NCI-H82 (cell line): ENCODE results near the gene APCDD1L.
"Not testable (repeated sequence)": the region's sequence is repeated elsewhere in the genome, so short reads cannot be mapped to it uniquely, and the experiment has no call there.

Source experiments
- DNase-seq: peaks from one replicate; lab custom pipeline; 2025; lab: John Stamatoyannopoulos, UW

Gene APCDD1L

DNA sequence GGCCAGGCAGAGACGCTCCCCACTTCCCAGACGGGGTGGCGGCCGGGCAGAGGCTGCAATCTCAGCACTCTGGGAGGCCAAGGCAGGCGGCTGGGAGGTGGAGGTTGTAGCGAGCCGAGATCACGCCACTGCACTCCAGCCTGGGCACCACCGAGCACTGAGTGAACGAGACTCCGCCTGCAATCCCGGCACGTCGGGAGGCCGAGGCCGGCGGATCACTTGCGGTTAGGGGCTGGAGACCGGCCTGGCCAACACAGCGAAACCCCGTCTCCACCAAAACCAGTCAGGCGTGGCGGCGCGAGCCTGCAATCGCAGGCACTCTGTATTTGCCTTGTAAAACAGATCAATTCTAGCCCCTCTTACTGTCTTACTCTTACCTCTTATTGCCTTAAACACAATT, 100.4 kb downstream of the APCDD1L start:
- DNase-seq = not testable (repeated sequence)

DNA sequence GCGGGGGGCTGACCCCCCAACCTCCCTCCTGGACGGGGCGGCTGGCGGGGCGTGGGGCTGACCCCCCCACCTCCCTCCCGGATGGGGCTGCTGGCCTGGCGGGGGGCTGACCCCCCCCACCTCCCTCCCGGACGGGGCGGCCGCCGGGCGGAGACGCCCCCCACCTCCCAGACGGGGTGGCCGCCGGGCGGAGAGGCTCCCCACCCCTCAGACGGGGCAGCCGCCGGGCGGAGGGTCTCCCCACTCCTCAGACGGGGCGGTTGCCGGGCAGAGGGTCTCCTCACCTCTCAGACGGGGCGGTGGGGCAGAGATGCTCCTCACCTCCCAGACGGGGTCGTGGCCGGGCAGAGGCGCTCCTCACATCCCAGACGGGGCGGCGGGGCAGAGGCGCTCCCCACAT, 101.0 kb downstream of the APCDD1L start:
- DNase-seq = not testable (repeated sequence)
